Astrocyte of the hippocampus (primary cell): ENCODE measurements around the gene C6orf163.
"Not testable (repeated sequence)": the region's sequence is repeated elsewhere in the genome, so short reads cannot be mapped to it uniquely, and the experiment has no call there.

Source experiments
- DNase-seq: peaks from one replicate; pipeline ENCODE4 v3.0.0; 2011; ENCODE audit warnings: low read depth, low spot score

Gene C6orf163

DNA sequence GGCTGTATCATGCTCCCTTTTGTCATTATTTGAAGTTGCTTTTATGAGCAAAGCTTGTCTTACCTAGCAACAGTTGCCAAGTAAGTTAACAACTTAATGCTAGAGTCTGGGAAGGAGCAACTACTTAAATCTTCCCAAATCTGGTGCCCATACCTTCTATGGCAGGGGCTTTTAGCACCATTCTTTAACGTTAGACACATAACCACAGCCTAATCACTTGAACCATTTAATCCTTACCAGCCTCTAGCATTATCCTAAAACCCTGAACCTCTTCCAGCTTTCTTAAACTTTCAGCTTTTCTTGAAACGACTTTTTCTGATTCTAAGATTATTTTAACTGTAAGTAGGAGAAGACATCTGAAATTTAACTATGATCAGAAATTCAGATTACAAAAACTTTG is at the start of gene C6orf163:
Gene C6orf163, plus strand, starts transcription at position 83 of the 400 bp plus-strand sequence. Its CDS starts 287 bp downstream, at position 370.
- DNase-seq: no peak

- no peak for DNase-seq
These were observed 47.5 kb upstream of the C6orf163 start for GRCh38 chr6:87297119-87297518.

- DNase-seq: not testable (repeated sequence)
These were observed 43.3 kb upstream of the C6orf163 start for GRCh38 chr6:87301277-87301676.

DNA sequence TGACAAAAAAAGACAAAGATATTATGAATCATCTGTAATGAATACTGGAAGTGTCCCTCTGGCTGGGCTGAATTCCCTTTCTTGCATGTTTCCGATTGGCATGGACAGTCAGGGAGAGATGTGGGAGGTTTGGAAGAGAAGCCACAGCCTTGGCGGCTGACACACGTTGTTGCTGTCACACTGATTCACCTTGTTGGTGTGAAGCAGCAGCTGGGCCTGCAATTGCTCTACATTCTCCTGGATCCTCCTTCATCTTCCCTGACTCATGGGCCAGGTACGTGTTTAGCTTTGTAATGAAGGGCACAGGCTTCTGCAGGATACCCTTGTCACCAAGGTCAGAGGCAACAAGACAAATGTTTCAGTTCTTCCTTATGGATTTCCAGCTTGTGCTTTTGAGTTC is 35.6 kb upstream of the C6orf163 start:
- no peak for DNase-seq

GRCh38 chr6:87312860-87313259 is 31.8 kb upstream of the C6orf163 start:
- DNase-seq: no peak

GRCh38 chr6:87315071-87315470 is 29.5 kb upstream of the C6orf163 start:
- no peak for DNase-seq

DNA sequence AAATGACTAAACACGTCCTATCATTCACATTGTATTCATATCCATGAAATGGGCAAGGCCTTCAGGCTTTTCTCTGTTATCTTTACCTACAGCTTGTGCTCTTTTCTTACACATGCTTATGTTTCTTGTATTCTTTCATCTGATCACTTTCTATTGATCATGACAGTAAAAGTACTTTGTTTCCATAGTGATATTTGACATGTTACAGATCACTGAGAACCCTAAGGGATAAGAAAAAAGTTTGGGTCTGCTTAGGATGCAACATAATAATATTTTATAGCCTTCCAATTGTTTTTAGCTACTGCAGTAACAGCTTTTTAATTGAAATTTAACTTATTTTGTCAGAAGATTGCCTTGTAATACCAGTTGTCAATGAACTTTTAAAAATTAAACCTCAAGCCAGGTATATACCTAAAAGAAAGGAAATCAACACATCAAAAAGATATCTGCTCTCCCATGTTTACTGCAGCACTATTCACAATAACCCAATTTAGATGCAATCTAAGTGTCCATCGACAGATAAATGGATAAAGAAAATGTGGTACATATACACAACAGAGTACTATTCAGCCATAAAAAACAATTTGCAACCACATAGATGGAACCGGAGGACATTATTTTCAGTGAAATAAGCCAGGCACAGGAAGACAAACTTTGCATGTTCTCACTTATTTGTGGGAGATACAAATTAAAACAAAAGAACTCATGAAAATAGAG is 25.2 kb upstream of the C6orf163 start:
- no peak for DNase-seq

- DNase-seq: peak; percentile 92
These were observed 22.1 kb upstream of the C6orf163 start, which contains the start of gene SMIM8 for GRCh38 chr6:87322304-87323212. Gene SMIM8 (plus strand): TSS chr6:87322588. CDS start chr6:87337032, 14,444 bp downstream.

GRCh38 chr6:87323880-87324279 is 20.7 kb upstream of the C6orf163 start:
- not testable (repeated sequence) for DNase-seq

DNA sequence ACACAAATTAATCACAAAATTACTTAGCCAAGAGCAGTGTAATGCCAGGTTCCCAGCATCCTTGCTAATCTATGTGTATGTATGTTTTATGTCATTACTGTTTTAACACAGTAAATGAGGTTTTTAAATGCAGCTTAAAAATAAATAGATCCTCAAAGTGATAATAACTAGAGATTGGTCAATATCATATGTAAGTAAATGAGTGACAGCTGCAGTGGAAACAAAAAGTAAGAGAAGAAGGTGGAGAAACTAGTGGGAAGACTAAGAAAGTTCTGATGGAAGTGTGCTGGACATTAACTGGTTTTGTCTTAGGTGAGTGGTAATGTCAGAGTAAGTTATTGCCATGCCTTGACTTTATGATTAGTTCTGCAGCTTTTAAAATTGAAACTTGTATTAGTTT is 13.7 kb upstream of the C6orf163 start:
- no peak for DNase-seq

GRCh38 chr6:87333033-87333432 is 11.6 kb upstream of the C6orf163 start:
- DNase-seq: no peak

GRCh38 chr6:87333591-87334181 is 10.9 kb upstream of the C6orf163 start:
- peak; percentile 61 for DNase-seq

DNA sequence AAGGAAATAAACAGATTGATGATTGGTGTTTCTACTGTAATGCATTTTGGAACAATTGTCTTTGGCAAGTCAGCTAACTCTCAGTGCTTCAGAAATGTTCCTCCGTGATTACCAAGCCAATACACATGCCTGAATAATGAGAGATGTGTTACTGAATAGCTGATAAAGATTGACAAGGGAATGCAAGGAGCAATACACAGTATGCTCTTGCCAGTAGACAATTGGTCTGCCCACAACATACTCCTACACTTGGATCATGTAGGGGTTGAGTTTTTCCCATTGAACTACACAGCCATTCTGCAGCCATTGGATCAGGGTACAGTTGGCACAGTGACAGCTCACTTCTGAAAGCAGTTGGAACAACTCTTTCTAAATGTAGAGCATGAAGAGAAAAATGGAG is 9.9 kb upstream of the C6orf163 start:
- DNase-seq: peak; percentile 46

GRCh38 chr6:87336367-87336766 is 8.2 kb upstream of the C6orf163 start:
- DNase-seq: no peak

DNA sequence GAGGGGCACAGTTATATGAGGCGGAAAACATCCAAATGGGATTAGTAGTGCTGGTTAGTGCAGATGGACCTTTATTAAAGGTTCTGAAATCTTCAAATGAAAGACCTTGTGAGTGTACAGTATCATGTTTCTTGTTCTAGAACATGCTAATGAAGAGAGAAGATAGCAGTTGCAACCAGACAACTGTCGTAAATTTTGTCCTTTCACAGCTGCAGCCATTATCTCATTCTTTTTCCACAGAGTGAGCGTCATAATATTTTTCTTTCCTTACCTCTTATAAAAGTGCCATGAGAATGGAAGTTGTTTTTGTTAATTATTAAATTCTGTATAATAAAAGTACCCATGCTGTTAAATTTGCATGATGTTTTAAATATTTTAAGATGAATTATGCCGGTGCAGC is 4.4 kb upstream of the C6orf163 start:
- DNase-seq: no peak

GRCh38 chr6:87341158-87341557 is 3.5 kb upstream of the C6orf163 start:
- DNase-seq: no peak

DNA sequence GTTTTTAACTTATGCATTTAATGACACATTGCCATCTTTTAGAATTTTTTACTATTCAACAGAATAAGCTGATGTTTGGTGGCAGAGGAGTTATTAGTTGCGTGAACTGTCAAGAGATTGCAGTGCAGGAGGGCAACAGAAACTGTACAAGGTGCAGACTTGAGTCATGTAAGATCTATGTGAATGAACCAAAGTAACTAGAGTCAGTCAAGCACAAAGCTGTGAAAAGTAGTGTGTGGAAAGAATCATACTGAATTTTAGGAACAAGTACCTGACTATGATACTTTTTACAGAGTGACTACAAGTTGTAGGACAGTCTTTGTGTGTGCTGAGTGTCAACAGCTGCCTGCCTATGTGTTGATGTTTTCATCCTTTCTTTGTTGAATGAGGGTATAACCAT is 2.7 kb upstream of the C6orf163 start:
- DNase-seq: no peak

- DNase-seq: no peak
These were observed 1.8 kb upstream of the C6orf163 start for GRCh38 chr6:87342829-87343228.

DNA sequence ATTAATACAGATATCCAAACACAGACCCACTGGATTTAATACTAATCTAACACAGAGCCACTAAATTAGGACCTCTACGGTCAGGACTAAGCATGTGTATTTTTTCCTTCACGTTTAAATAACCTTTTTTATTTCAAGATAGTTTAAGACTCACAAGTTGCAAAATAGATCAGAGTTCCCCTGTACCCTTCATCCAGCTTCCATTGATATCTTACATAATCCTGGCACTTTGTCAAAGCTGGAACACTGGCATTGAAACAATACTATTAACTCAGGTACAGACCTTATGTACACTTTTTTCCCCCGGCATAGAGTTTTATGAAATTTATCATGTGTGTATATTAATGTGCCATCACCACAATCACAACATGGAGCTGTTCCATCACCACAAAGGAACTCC is 2.1 kb downstream of the C6orf163 start:
- DNase-seq: no peak

DNA sequence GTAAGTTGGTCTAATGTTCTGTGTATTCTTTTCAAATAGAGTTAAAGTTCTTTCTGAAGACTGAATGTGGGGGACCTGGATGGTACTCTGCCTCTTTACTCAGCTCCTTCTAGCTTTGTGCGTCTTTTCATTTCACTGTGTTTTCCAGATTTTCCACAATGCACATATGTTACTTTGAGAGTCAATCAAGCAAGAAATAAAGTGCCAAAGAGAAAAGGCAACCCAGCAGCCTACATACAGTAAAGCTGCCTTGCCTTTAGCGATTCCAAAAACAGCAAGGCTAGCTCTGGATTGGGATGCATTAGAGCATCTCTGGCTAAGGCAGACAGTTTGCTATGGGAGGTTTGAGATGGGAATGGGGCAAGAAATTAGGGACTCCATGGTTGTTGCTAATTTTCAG is 5.3 kb downstream of the C6orf163 start:
- no peak for DNase-seq

GRCh38 chr6:87350516-87350915 is 5.9 kb downstream of the C6orf163 start:
- no peak for DNase-seq

GRCh38 chr6:87351583-87351982 is 7.0 kb downstream of the C6orf163 start:
- DNase-seq: no peak
